Measurements from ENCODE around the gene ZNF613. TPM values are rescaled to one million over a fixed set of nuclear protein-coding genes. Genes with fewer than 3 reads are reported as not detected.

ZNF613 gene
- polyA plus RNA-seq (2011; rRNA removed), result 4.9 and 8.4 TPM in 2 replicates
- polyA minus RNA-seq (2011; rRNA and poly(A)+ RNA removed), result 7.2 and 9.3 TPM in 2 replicates

- TF ChIP-seq, protein P1, sequence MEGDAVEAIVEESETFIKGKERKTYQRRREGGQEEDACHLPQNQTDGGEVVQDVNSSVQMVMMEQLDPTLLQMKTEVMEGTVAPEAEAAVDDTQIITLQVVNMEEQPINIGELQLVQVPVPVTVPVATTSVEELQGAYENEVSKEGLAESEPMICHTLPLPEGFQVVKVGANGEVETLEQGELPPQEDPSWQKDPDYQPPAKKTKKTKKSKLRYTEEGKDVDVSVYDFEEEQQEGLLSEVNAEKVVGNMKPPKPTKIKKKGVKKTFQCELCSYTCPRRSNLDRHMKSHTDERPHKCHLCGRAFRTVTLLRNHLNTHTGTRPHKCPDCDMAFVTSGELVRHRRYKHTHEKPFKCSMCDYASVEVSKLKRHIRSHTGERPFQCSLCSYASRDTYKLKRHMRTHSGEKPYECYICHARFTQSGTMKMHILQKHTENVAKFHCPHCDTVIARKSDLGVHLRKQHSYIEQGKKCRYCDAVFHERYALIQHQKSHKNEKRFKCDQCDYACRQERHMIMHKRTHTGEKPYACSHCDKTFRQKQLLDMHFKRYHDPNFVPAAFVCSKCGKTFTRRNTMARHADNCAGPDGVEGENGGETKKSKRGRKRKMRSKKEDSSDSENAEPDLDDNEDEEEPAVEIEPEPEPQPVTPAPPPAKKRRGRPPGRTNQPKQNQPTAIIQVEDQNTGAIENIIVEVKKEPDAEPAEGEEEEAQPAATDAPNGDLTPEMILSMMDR (IDR thresholded peaks at IDR 0.05; ENCODE audit: low read depth, low read length), result peak; percentile 22; the same call in 1 of the 2 replicates
- peaks cover 21% of the 10 kb centered on the region for H3K9me3 ChIP-seq (ENCODE audit: control insufficient read depth, insufficient read depth, low read length)
- DNase-seq (ENCODE audit: low read depth, low spot score), result peak; percentile 81
- H3K27ac ChIP-seq (ENCODE audit: low read depth, low read length), result peak within 1 kb of the TSS; percentile 61
- H3K27me3 ChIP-seq (ENCODE audit: control insufficient read depth, insufficient read depth, low read length), result no peaks in the 10 kb centered on the region
- ChIA-PET CTCF (interaction anchor here (0.7 kb wide), 1 partner anchor 1562 kb away, joined by 3 read pairs; no protein-coding TSS in a partner anchor), POLR2A (no interaction called here)
- peak within 1 kb of the TSS; percentile 93 for H3K4me3 ChIP-seq (ENCODE audit: low read depth, low read length)
Observed at GRCh38 chr19:51926784-51927741, at the start of gene ZNF613. ZNF613 (plus strand) TSS chr19:51927472; CDS start chr19:51936221, 8,749 bp downstream.

- POLR2A ChIA-PET, result no interaction called here
- no peak for DNase-seq (ENCODE audit: low read depth, low spot score)
- H3K27ac ChIP-seq (ENCODE audit: low read depth, low read length), result no peak overlapping the region
- CTCF ChIA-PET, result no interaction called here
- TF ChIP-seq, protein P1 (IDR thresholded peaks at IDR 0.05; ENCODE audit: low read depth, low read length), result no peak
- H3K9me3 ChIP-seq (ENCODE audit: control insufficient read depth, insufficient read depth, low read length), result peaks cover 6% of the 10 kb centered on the region
- no peaks in the 10 kb centered on the region for H3K27me3 ChIP-seq (ENCODE audit: control insufficient read depth, insufficient read depth, low read length)
- H3K4me3 ChIP-seq (ENCODE audit: low read depth, low read length), result no peak overlapping the region
Observed at GRCh38 chr19:51882518-51882917, 44.8 kb upstream of the ZNF613 start.

DNA sequence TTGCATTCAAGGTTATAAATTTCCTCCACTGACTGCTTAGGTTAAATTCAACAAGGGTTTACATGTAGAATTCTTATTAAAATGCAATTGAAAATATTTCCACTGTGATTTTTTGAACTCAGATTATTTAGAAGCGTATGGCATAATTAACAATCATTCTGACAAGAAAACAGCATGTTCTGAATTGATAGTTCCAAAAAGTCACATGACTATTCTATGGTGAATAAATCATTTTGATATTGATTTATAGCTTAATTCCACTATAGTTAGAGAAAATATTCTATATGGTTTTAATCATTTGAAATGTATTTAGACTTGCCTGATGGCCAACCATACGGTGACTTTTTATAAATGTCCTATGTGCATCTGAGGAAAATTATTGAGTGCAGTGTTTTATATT, 42.6 kb upstream of the ZNF613 start:
- Histone ChIP-seq H3K9me3 (ENCODE audit: control insufficient read depth, insufficient read depth, low read length) (peaks cover 13% of the 10 kb centered on the region), H3K27ac (ENCODE audit: low read depth, low read length) (no peak overlapping the region), H3K27me3 (ENCODE audit: control insufficient read depth, insufficient read depth, low read length) (no peaks in the 10 kb centered on the region), H3K4me3 (ENCODE audit: low read depth, low read length) (no peak overlapping the region)
- no peak for DNase-seq (ENCODE audit: low read depth, low spot score)
- TF ChIP-seq, protein P1 (IDR thresholded peaks at IDR 0.05; ENCODE audit: low read depth, low read length), result no peak
- CTCF ChIA-PET, result interaction anchor here (1.9 kb wide), 1 partner anchor 107 kb away, joined by 4 read pairs; no protein-coding TSS in a partner anchor
- POLR2A ChIA-PET, result no interaction called here

DNA sequence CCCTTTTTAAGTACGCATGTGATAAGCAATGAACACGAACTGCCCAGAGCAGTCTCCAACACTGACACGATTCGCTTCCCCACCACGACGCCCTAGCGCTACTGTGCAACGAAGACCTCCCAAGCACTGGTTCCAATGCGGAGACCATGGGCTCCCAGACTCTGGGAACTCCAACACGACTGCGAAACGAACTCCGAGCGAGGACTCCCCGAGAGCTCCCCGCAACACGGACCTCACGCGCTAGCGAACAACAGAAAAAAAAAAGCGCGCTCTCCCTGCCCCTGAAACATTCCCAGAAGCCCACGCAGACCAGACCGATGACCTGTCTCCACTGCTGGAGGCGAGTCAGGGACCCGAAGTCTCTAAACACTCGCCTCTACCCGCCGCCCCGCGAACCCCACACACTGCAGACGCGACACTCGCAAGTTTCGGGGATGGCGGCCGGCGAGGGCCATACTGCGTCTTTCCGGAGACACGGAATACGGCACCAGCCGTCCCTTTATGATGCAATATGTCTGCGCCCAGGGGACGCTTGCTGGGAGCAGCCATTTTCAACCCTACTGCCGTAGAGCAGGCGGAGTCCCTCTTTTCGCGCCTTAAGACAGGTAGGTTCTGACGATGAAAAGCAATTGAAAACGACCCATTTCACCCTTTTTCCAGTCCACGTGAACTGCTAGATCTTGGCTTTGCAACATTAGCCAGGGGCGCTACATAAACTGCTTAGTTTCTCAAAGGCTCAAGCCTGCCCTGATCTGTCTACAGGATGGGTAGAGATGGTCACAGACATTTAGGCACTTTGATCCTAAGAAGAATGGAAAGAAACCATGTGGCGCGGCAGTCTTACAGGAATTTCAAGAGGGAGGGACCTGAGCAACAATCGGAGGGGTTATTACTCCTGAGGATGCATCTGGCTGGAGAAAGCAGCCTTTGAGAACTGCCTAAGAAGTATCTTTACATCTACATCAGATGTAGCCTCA, 39.5 kb upstream of the ZNF613 start, which contains the start of gene ZNF577:
ZNF577 (minus strand) TSS at position 430 of the 977 bp plus-strand sequence. CDS start 7,569 bp downstream, outside the sequence.
- TF ChIP-seq, protein P1 (IDR thresholded peaks at IDR 0.05; ENCODE audit: low read depth, low read length), result no peak
- CTCF ChIA-PET, result interaction anchor here (0.6 kb wide), 1 partner anchor 161 kb away, joined by 3 read pairs; the partner anchor contains the start of gene ZNF432

More for the DNA sequence above, 39.5 kb upstream of the ZNF613 start, which contains the start of gene ZNF577:
- H3K27me3 ChIP-seq (ENCODE audit: control insufficient read depth, insufficient read depth, low read length), result no peaks in the 10 kb centered on the region
- H3K4me3 ChIP-seq (ENCODE audit: low read depth, low read length), result peak within 1 kb of the TSS; percentile 80
- H3K27ac ChIP-seq (ENCODE audit: low read depth, low read length), result peak within 1 kb of the TSS; percentile 71
- peaks cover 33% of the 10 kb centered on the region for H3K9me3 ChIP-seq (ENCODE audit: control insufficient read depth, insufficient read depth, low read length)
- peak; percentile 74 for DNase-seq (ENCODE audit: low read depth, low spot score)
- POLR2A ChIA-PET, result interaction anchor here (0.6 kb wide), 2 partner anchors 16 to 317 kb away, joined by 4 to 5 read pairs; partner anchors contain the start of gene ZNF175

Measured in AG04450 (cell line).